NT2/D1 (cell line): ENCODE measurements around the gene EPN3.

Experiments used
- SUZ12 ChIP-seq: IDR thresholded peaks from 2 replicates; pipeline ENCODE4 v1.6.1; 2011; ENCODE audit not compliant: insufficient read length, insufficient read depth; ENCODE audit errors: extremely low read depth
- YY1 ChIP-seq: IDR thresholded peaks from 2 replicates; pipeline ENCODE4 v1.6.1; 2011; ENCODE audit not compliant: insufficient read length, insufficient read depth
- ZNF274 ChIP-seq: IDR thresholded peaks from 2 replicates; pipeline ENCODE4 v1.6.1; 2011; ENCODE audit warnings: mild to moderate bottlenecking, low read depth, low read length

- TF ChIP-seq SUZ12 (no peak), ZNF274 (no peak), YY1 (no peak)
Measured at GRCh38 chr17:50570032-50570431, 37.5 kb downstream of the EPN3 start.
